Right cardiac atrium (tissue), 5 donors: ENCODE results near the gene TMEM178B. TPM values are rescaled to one million over a fixed set of nuclear protein-coding genes. Genes with fewer than 3 reads are reported as not detected.

ENCODE experiments used
- ATAC-seq, 2 donors: fragments of 200-7000 bp; cut with Tn5 transposase; one replicate each; pipeline versions ENCODE4 v1.8.0 to v1.9.1; 2020; ENCODE audit warnings: moderate library complexity in 2 of 2, mild to moderate bottlenecking in 1 of 2
- DNase-seq, 3 donors: peaks; one replicate each; pipeline ENCODE4 v3.0.0-alpha.2; 2020
- H3K27ac ChIP-seq: one replicate; pipeline ENCODE4 v1.5.1; 2013; ENCODE audit warnings: mild to moderate bottlenecking, low read length, control low read depth, moderate library complexity
- H3K27me3 ChIP-seq: one replicate; pipeline ENCODE4 v1.6.1; 2013; ENCODE audit not compliant: control insufficient read depth, insufficient read depth
- H3K4me1 ChIP-seq: one replicate; pipeline ENCODE4 v1.6.1; 2013; ENCODE audit warnings: low read length; ENCODE audit not compliant: control insufficient read depth, insufficient read depth
- H3K4me3 ChIP-seq: one replicate; pipeline ENCODE4 v1.5.1; 2013; ENCODE audit warnings: low read length, control low read depth
- H3K9me3 ChIP-seq: one replicate; pipeline ENCODE4 v1.6.1; 2013; ENCODE audit warnings: low read length; ENCODE audit not compliant: control insufficient read depth
- WGBS: extraction: QIAGEN DNeasy Blood & Tissue Kit; methylation state at CpG from one replicate; pipeline ENCODE4 v1.1.7; 2013; 5-methylcytosine and 5-hydroxymethylcytosine counted together
- intact Hi-C, 4 donors: fragments of 100-400 bp; cut with DNase I; formaldehyde crosslinking; loops; one replicate each; pipeline versions ENCODE4 v1.11.0 to v1.14.0; 2022 to 2023
- polyA plus RNA-seq: library from polyadenylated mRNA; stranded (reverse); fragments of 200-250 nt; gene quantifications from one replicate; pipeline ENCODE4 v1.2.3, GENCODE V29; 2013
- total RNA-seq, 4 donors: library from RNA; stranded (reverse); fragmentation: NEBNext Ultra II Directional; extraction: Animal tissue kit (Norgen Biotek cat#: 25700); gene quantifications; one replicate each; pipeline ENCODE4 v1.2.1, GENCODE V29; 2021
- donor health status: healthy with polysubstance abuse.
- donor health status: DM: no; HTN: yes; CAD: no.
- donor health status: DM: no; HTN: no; CAD: no.
- donor health status: DM: no; HTN: yes; CAD: no; lungs with severe emphysema.
- donor health status: DM: yes; HTN: yes; CAD: no.

The TMEM178B gene
- total and polyA plus RNA-seq, 5 donors: 13.3 to 49.6 (median 35.0) TPM

- ATAC-seq (no peak), DNase-seq (no peak)
- no peak overlapping the region for H3K4me3 ChIP-seq
- no peaks in the 10 kb centered on the region for H3K27me3 ChIP-seq
- no peak overlapping the region for H3K27ac ChIP-seq
- intact Hi-C loops: no loop called here
- H3K9me3 ChIP-seq: no peaks in the 10 kb centered on the region
- H3K4me1 ChIP-seq: no peaks in the 10 kb centered on the region
- WGBS: 51% methylated on average over 3 of the region's 3 CpGs
These were observed 71.7 kb downstream of the TMEM178B start for GRCh38 chr7:141145630-141145982.

- intact Hi-C loops: no loop called here
- DNase-seq: no peak
- Histone ChIP-seq H3K9me3 (no peaks in the 10 kb centered on the region), H3K27me3 (no peaks in the 10 kb centered on the region), H3K4me3 (no peak overlapping the region), H3K27ac (no peak overlapping the region), H3K4me1 (no peaks in the 10 kb centered on the region)
- no peak for ATAC-seq
- 76% methylated on average over 4 of the region's 4 CpGs for WGBS
These were observed 73.6 kb downstream of the TMEM178B start for GRCh38 chr7:141147482-141147881.

GRCh38 chr7:141150465-141150864 is 76.6 kb downstream of the TMEM178B start:
- intact Hi-C loops: no loop called here
- no peaks in the 10 kb centered on the region for H3K9me3 ChIP-seq
- H3K4me3 ChIP-seq: no peak overlapping the region
- no peak for ATAC-seq
- H3K27ac ChIP-seq: no peak overlapping the region
- 63% methylated on average over 2 of the region's 2 CpGs for WGBS
- DNase-seq: peak in 1 of 3 donors; percentile 47
- H3K27me3 ChIP-seq: no peaks in the 10 kb centered on the region
- H3K4me1 ChIP-seq: no peaks in the 10 kb centered on the region

DNA sequence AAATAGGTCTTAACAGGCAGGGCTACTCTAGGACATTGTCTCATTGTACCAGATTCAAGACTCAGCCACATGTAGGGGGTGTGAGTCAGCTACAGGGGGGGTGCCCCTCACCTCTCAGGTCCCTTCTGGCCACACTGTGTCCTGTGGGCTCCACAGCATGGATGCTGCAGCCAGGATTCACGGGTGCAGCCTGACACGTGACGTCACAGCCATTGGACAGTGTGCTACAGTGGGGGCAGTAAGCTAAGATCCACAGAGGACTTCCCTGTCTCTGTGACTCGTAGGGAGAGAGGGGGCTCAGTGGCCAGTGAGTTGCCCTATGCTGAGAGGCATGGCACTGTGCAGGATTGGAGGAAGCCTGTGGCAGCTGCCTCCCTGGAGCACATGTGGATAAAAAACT is 77.9 kb downstream of the TMEM178B start:
- intact Hi-C loops: no loop called here
- H3K27ac ChIP-seq: no peak overlapping the region
- DNase-seq: no peak
- WGBS: 70% methylated on average over 4 of the region's 4 CpGs
- no peaks in the 10 kb centered on the region for H3K9me3 ChIP-seq
- no peaks in the 10 kb centered on the region for H3K4me1 ChIP-seq
- no peak for ATAC-seq
- H3K27me3 ChIP-seq: no peaks in the 10 kb centered on the region
- no peak overlapping the region for H3K4me3 ChIP-seq

DNA sequence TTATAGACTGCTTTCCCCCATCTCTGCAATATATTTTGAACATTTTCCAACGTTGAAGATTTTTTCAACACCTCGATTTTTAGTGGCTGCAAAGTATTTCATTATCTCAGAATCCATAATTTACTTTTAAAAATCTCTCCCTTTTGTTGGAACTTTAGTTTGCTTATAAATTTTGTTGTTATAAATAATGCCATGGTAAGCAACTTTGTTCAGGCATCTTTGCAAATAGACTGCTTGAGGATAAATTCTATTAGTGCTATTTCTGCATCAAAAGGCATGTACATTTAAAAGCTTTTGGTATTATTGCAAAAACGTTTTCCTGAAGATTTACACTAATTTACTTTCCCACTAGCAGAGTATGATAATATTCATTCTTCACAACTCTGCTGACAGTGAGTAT is 79.4 kb downstream of the TMEM178B start:
- DNase-seq (no peak), ATAC-seq (no peak)
- Histone ChIP-seq H3K4me3 (no peak overlapping the region), H3K9me3 (no peaks in the 10 kb centered on the region), H3K4me1 (no peaks in the 10 kb centered on the region), H3K27me3 (no peaks in the 10 kb centered on the region), H3K27ac (no peak overlapping the region)
- 38% methylated on average over 3 of the region's 3 CpGs for WGBS
- intact Hi-C loops: no loop called here

DNA sequence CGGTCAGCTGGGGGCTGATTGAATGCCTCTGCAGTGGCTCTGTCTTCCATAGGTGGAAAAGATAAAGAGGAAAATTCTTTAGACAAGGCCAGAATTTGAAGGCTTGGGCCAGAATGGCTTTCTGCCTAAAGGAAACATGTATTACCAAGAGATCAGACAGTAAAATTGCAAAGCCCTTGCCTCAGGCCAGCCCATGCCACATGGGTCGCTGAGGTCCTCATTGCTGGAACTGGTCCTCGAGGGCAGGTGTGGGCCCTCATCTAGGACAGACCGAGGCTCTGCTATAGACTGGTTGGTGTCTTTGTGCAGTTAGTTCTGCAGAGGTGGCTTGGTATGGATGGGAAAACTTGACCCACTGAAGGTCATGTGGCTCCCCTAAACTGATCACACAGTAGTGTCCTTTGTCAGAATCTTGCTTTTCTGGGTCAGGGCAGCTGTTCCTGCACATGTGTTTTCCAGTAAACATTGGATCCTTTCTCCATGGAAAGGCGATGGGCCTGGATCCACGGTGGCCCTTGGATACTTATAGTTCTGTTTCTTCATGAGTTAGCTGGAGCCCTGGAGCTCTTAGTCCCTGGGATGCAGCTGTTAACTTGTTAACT is 80.4 kb downstream of the TMEM178B start:
- Histone ChIP-seq H3K4me3 (no peak overlapping the region), H3K27ac (no peak overlapping the region), H3K4me1 (no peaks in the 10 kb centered on the region), H3K9me3 (no peaks in the 10 kb centered on the region), H3K27me3 (no peaks in the 10 kb centered on the region)
- no peak for DNase-seq
- intact Hi-C loops: no loop called here
- 81% methylated on average over 6 of the region's 6 CpGs for whole genome bisulfite sequencing
- no peak for ATAC-seq

DNA sequence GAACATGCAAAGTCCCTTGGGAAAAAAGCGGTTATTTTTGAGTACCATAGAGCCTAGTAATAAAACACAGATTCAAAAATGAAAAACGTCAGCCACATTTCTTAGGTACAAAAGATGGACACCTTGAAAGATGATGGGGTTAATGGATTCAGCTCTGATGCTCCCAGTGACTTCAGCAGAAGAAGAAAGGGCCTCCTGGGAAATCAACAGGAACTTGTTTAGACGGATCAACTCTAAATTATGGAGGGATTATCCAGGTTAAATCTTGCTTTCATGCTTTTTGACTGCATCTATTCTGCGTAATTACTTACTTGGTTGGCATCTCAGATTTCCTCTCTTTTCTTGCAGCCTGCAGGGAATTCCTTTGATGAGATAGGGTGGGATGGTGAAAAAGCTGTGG is 82.5 kb downstream of the TMEM178B start:
- H3K27ac ChIP-seq: no peak overlapping the region
- intact Hi-C loops: no loop called here
- ATAC-seq (no peak), DNase-seq (no peak)
- no peak overlapping the region for H3K4me3 ChIP-seq
- no peaks in the 10 kb centered on the region for H3K4me1 ChIP-seq
- WGBS: 57% methylated on average over 4 of the region's 4 CpGs
- H3K27me3 ChIP-seq: no peaks in the 10 kb centered on the region
- H3K9me3 ChIP-seq: no peaks in the 10 kb centered on the region

DNA sequence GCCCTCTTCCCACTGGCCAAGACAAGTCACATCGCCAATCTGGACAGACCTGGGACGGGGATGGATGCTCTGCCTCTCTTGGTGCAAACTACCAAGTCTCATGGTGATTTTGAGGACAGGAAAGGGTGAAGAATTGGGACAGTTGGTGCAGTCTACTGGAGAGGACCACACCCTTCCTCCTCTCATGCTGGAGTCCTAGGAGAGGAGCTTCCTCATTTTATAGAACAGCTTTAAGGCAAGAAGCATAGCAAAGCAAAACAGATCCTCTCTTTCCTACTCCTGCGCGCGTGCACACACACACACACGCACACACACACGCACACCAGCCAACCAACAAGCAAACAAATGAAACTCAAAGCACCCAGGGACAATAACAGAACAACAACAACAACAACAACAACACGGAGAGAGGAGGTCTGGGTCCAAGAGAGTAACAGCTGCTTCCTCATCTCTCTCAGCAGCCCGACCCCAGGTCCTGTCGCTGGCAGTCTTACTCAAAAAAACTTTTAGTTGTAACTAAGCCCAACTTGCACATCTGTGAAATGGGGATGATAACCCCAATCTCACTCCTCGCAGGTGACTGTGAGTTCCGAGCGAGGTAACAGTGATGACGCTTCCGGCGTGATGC is 83.4 kb downstream of the TMEM178B start:
- H3K27ac ChIP-seq: no peak overlapping the region
- 81% methylated on average over 16 of the region's 16 CpGs for WGBS
- ATAC-seq: no peak

DNA sequence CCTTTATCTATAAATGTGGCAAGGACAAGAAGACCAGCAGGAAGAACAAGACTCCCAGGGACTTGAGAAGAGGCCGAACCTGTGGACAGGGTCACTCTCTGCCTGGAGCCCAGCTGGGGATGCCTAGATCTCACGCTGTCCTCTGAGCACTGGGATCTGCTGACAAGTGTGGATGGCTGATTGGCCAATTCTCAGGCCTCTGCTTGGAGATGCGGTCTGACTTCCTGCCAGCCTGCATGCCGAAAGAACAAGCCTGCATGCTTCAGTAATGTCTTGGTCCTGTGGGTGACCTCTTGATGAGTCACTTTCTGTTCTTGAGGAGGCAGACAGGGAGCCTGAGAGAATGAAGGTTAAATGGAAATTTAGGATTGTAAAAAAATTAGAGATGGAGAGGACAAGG is 84.7 kb downstream of the TMEM178B start:
- intact Hi-C loops: no loop called here
- Histone ChIP-seq H3K4me1 (no peaks in the 10 kb centered on the region), H3K4me3 (no peak overlapping the region), H3K27me3 (no peaks in the 10 kb centered on the region), H3K27ac (no peak overlapping the region), H3K9me3 (no peaks in the 10 kb centered on the region)
- peak; percentile 50 to 78 for ATAC-seq
- DNase-seq: peak; percentile 59 to 66 (median 60)
- 47% methylated on average over 4 of the region's 4 CpGs for WGBS

More for the DNA sequence above, 83.4 kb downstream of the TMEM178B start:
- Histone ChIP-seq H3K9me3 (no peaks in the 10 kb centered on the region), H3K4me1 (no peaks in the 10 kb centered on the region), H3K4me3 (no peak overlapping the region), H3K27me3 (no peaks in the 10 kb centered on the region)
- no peak for DNase-seq
- intact Hi-C loops: no loop called here

GRCh38 chr7:141160246-141160860 is 86.5 kb downstream of the TMEM178B start:
- H3K4me1 ChIP-seq: no peaks in the 10 kb centered on the region
- H3K27me3 ChIP-seq: no peaks in the 10 kb centered on the region
- DNase-seq (no peak), ATAC-seq (no peak)
- H3K27ac ChIP-seq: no peak overlapping the region
- WGBS: 81% methylated on average over 7 of the region's 7 CpGs
- H3K4me3 ChIP-seq: no peak overlapping the region
- H3K9me3 ChIP-seq: no peaks in the 10 kb centered on the region
- intact Hi-C loops: no loop called here

GRCh38 chr7:141161550-141162535 is 88.0 kb downstream of the TMEM178B start:
- no peaks in the 10 kb centered on the region for H3K4me1 ChIP-seq
- intact Hi-C loops: no loop called here
- no peak overlapping the region for H3K4me3 ChIP-seq
- no peaks in the 10 kb centered on the region for H3K27me3 ChIP-seq
- WGBS: 77% methylated on average over 14 of the region's 14 CpGs
- H3K9me3 ChIP-seq: no peaks in the 10 kb centered on the region
- no peak overlapping the region for H3K27ac ChIP-seq
- ATAC-seq (no peak), DNase-seq (no peak)
